Endothelial cell of umbilical vein (primary cell): ENCODE measurements around the gene C17orf58. TPM values are rescaled to one million over a fixed set of nuclear protein-coding genes. Genes with fewer than 3 reads are reported as not detected.

Source experiments
- BruUV-seq: library from RNA; stranded (reverse); fragments of 400-500 nt; replicated peaks from 2 replicates; lab custom pipeline; 2021; lab: Mats Ljungman, UMichigan
- CTCF ChIA-PET: fragments of 300-600, 350-600 bp; sonication (Branson Sonifier 250); formaldehyde crosslinking; loops from one replicate; lab custom pipeline; 2021; ENCODE audit warnings: antibody characterized with exemption, inconsistent platforms; lab: Charles Lee
- POLR2A ChIA-PET: fragments of 300-600, 350-600 bp; sonication (Branson Sonifier 250); formaldehyde crosslinking; loops from one replicate; lab custom pipeline; 2021; ENCODE audit warnings: antibody characterized with exemption, inconsistent platforms; lab: Charles Lee
- DNase-seq: peaks from one replicate; pipeline ENCODE4 v3.0.0-alpha.2; 2011; ENCODE audit warnings: low read depth, low spot score
- FAIRE-seq: peaks from 2 replicates; lab custom pipeline; 2011; peaks lifted over from hg19 to GRCh38; lab: Jason Lieb, UNC
- H2AFZ ChIP-seq: 2 replicates; pipeline ENCODE4 v1.6.0; 2012; ENCODE audit warnings: low read depth, low read length, control low read depth, inconsistent platforms
- H3K27ac ChIP-seq: 2 replicates; pipeline ENCODE4 v1.5.1; 2011; ENCODE audit warnings: low read depth, mild to moderate bottlenecking, control low read depth, low read length, moderate library complexity; ENCODE audit not compliant: insufficient read depth
- H3K27me3 ChIP-seq, 2 experiments: 2 replicates each; pipeline versions ENCODE4 v1.6.0 to v1.6.1; 2011; ENCODE audit warnings: low read length in 2 of 2, mixed read lengths in 1 of 2; ENCODE audit not compliant: control insufficient read depth in 2 of 2, insufficient read depth in 2 of 2
- H3K36me3 ChIP-seq, 2 experiments: 2 replicates in 1 of 2; 3 replicates in 1 of 2; pipeline ENCODE4 v1.5.1; 2011; ENCODE audit warnings: low read length in 2 of 2, mild to moderate bottlenecking in 1 of 2, moderate library complexity in 1 of 2; ENCODE audit not compliant: control insufficient read depth in 2 of 2, insufficient read depth in 2 of 2; ENCODE audit errors: extremely low read depth in 1 of 2
- H3K4me1 ChIP-seq: 3 replicates; pipeline ENCODE4 v1.5.1; 2011; ENCODE audit warnings: mild to moderate bottlenecking, low read length; ENCODE audit not compliant: control insufficient read depth, insufficient read depth; ENCODE audit errors: extremely low read depth
- H3K4me2 ChIP-seq: 2 replicates; pipeline ENCODE4 v1.6.1; 2011; ENCODE audit warnings: low read length, control low read depth, mixed read lengths; ENCODE audit not compliant: insufficient read depth
- H3K4me3 ChIP-seq, 3 experiments: fragments of 200-600 bp in 1 of 3; sonication (generic), shearing (Covaris generic) in 1 of 3; replicated peaks in 1 of 3; 2 replicates each; pipeline ENCODE4 v1.5.1; 2011 to 2016; ENCODE audit warnings: control low read depth in 3 of 3, low read length in 3 of 3, mild to moderate bottlenecking in 2 of 3, inconsistent platforms in 1 of 3, low read depth in 1 of 3, moderate library complexity in 1 of 3; ENCODE audit not compliant: insufficient read depth in 1 of 3
- H3K79me2 ChIP-seq: 2 replicates; pipeline ENCODE4 v1.6.0; 2012; ENCODE audit warnings: low read length, inconsistent platforms; ENCODE audit not compliant: control insufficient read depth, insufficient read depth
- H3K9ac ChIP-seq: replicated peaks from 2 replicates; pipeline ENCODE3; 2011; ENCODE audit warnings: low read length, control low read depth; ENCODE audit not compliant: insufficient read depth; ENCODE audit errors: extremely low read depth
- H3K9me1 ChIP-seq: replicated peaks from 3 replicates; pipeline ENCODE4 v1.6.0; 2011; ENCODE audit warnings: mild to moderate bottlenecking, low read length; ENCODE audit not compliant: control insufficient read depth, insufficient read depth; ENCODE audit errors: extremely low read depth
- H3K9me3 ChIP-seq: replicated peaks from 2 replicates; pipeline ENCODE4 v1.5.1; 2012; ENCODE audit warnings: low read length, inconsistent platforms; ENCODE audit not compliant: control insufficient read depth, insufficient read depth
- H4K20me1 ChIP-seq: replicated peaks from 2 replicates; pipeline ENCODE3; 2011; ENCODE audit warnings: mild to moderate bottlenecking, low read length; ENCODE audit not compliant: control insufficient read depth, insufficient read depth; ENCODE audit errors: extremely low read depth
- CTCF ChIP-seq, 2 donors: IDR thresholded peaks; 1 replicate in 1 of 2; 2 replicates in 1 of 2; pipeline ENCODE4 v1.5.1; 2011; ENCODE audit warnings: low read length in 2 of 2, mild to moderate bottlenecking in 2 of 2, moderate library complexity in 2 of 2, control low read depth in 1 of 2, inconsistent platforms in 1 of 2, low read depth in 1 of 2; ENCODE audit not compliant: insufficient read depth in 1 of 2; ENCODE audit errors: extremely low read depth in 1 of 2
- EZH2 ChIP-seq: IDR thresholded peaks from 2 replicates; pipeline ENCODE4 v1.6.1; 2012; ENCODE audit warnings: borderline replicate concordance, low read depth, mild to moderate bottlenecking, moderate library complexity, low read length, inconsistent platforms; ENCODE audit not compliant: severe bottlenecking
- FOS ChIP-seq: IDR thresholded peaks from 2 replicates; pipeline ENCODE4 v1.6.1; 2011; ENCODE audit warnings: mild to moderate bottlenecking, low read length, moderate library complexity, borderline replicate concordance; ENCODE audit not compliant: insufficient read depth
- GATA2 ChIP-seq: IDR thresholded peaks from 2 replicates; pipeline ENCODE4 v1.7.0; 2011; ENCODE audit warnings: low read depth, mild to moderate bottlenecking, moderate library complexity, mixed read lengths, low read length; ENCODE audit not compliant: insufficient read length, insufficient read depth
- JUN ChIP-seq: IDR thresholded peaks from 2 replicates; pipeline ENCODE4 v1.6.1; 2011; ENCODE audit warnings: borderline replicate concordance, low read depth; ENCODE audit not compliant: insufficient read length, insufficient read depth
- MYC ChIP-seq: IDR thresholded peaks from one replicate; pipeline ENCODE4 v1.6.1; 2011; ENCODE audit warnings: mild to moderate bottlenecking, low read depth, low read length
- POLR2A ChIP-seq: IDR thresholded peaks from 2 replicates; pipeline ENCODE4 v1.6.1; 2012; ENCODE audit warnings: low read depth, mild to moderate bottlenecking, control low read depth, low read length
- POLR2AphosphoS5 ChIP-seq: IDR thresholded peaks from 2 replicates; pipeline ENCODE4 v1.6.1; 2012; ENCODE audit warnings: low read depth, mild to moderate bottlenecking, control low read depth, low read length, moderate library complexity; ENCODE audit not compliant: insufficient read depth
- dilution Hi-C: fragments of 300-500 bp; cut with MboI; formaldehyde crosslinking; loops from one replicate; pipeline ENCODE4 v1.15.0; 2019; ENCODE audit warnings: low sequenced_read_pairs; ENCODE audit not compliant: extremely low pct_ligation_motif_present
- intact Hi-C: fragments of 100-400 bp; cut with micrococcal nuclease; formaldehyde crosslinking; loops from one replicate; pipeline ENCODE4 v1.10.0; 2022
- polyA plus RNA-seq, 4 experiments: library from polyadenylated mRNA; depleted of rRNA in 3 of 4; stranded (reverse) in 3 of 4; unstranded in 1 of 4; fragments of >200 nt; gene quantifications; 2 replicates each; pipeline versions ENCODE4 v1.2.1 to v1.2.3, GENCODE V29; 2011 to 2012; ENCODE audit warnings: missing spikeins in 1 of 4
- total RNA-seq: library from RNA; stranded (reverse); gene quantifications from 2 replicates; pipeline ENCODE4 v1.2.3, GENCODE V29; 2021

The C17orf58 gene
- total and polyA plus RNA-seq, 2 donors (not counting 3 experiments of a cell fraction or from before 2014, with no cell fraction given), result 24.5 to 35.5 TPM

DNA sequence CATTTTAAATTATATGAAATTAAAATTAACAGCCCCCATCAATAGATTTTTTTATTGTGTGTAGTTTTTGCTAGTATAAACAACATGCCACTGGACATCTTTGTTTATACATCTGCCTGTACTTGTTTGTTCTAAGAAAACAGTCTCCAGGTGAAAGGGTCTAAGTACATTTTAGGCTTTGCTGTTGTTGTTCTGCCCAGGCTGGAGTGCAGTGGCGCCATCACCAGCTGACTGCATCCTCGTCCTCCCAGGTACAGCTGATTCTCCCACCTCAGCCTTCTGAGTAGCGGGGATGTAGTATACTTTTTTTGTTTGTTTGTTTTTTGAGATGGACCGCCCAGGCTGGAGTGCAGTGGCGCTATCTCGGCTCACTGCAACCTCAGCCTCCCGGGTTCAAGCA is 25.5 kb downstream of the C17orf58 start:
- CTCF ChIA-PET, result no interaction called here
- Histone ChIP-seq H3K9ac (no peak overlapping the region), H3K4me3 (no peak overlapping the region), H3K79me2 (no peaks in the 10 kb centered on the region), H3K4me1 (peaks cover 10% of the 10 kb centered on the region), H3K36me3 (peaks cover 0 to under 1% of the 10 kb centered on the region in 2 experiments), H3K9me1 (no peaks in the 10 kb centered on the region), H4K20me1 (no peaks in the 10 kb centered on the region), H3K9me3 (no peaks in the 10 kb centered on the region), H3K4me2 (no peak overlapping the region), H3K27me3 (no peaks in the 10 kb centered on the region), H2AFZ (no peak overlapping the region), H3K27ac (no peak overlapping the region)
- no TSS peak for BruUV-seq
- no peak for TF ChIP-seq EZH2
- TF ChIP-seq JUN, result no peak
- no peak for TF ChIP-seq GATA2
- no peak for TF ChIP-seq POLR2A
- TF ChIP-seq MYC, result no peak
- TF ChIP-seq CTCF (IDR thresholded peaks at IDR 0.05; ENCODE audit: extremely low read depth in 1 of 2, insufficient read depth in 1 of 2, low read depth in 1 of 2, low read length in 2 of 2), result no peak
- no peak for TF ChIP-seq POLR2AphosphoS5
- no peak for TF ChIP-seq FOS
- dilution Hi-C loops, result no loop called here
- POLR2A ChIA-PET, result no interaction called here
- FAIRE-seq (no peak), DNase-seq (no peak)
- intact Hi-C loops, result no loop called here
